Liver (tissue), 3 donors: ENCODE data around the gene ATP2B2.

ENCODE experiments used
- EGR1 ChIP-seq, 2 donors: IDR thresholded peaks; 2 replicates each; pipeline ENCODE4 v1.6.1; 2016 to 2018; ENCODE audit warnings: antibody characterized with exemption in 2 of 2, low read depth in 2 of 2
- FOXA1 ChIP-seq: IDR thresholded peaks from 2 replicates; pipeline ENCODE4 v1.6.1; 2016; ENCODE audit warnings: antibody characterized with exemption
- GABPA ChIP-seq, 2 donors: IDR thresholded peaks in 1 of 2; conservative IDR thresholded peaks in 1 of 2; 2 replicates each; pipeline ENCODE4 v1.6.1; 2016; ENCODE audit warnings: antibody characterized with exemption in 2 of 2, mild to moderate bottlenecking in 1 of 2, moderate library complexity in 1 of 2
- HNF4A ChIP-seq, 2 donors: conservative IDR thresholded peaks; 2 replicates each; pipeline ENCODE4 v1.6.1; 2016; ENCODE audit warnings: antibody characterized with exemption in 2 of 2, mild to moderate bottlenecking in 2 of 2
- RAD21 ChIP-seq, 2 donors: IDR thresholded peaks; 2 replicates each; pipeline ENCODE4 v1.6.1; 2016; ENCODE audit warnings: antibody characterized with exemption in 2 of 2, mild to moderate bottlenecking in 2 of 2
- YY1 ChIP-seq: IDR thresholded peaks from 2 replicates; pipeline ENCODE4 v1.6.1; 2016; ENCODE audit warnings: antibody characterized with exemption, mild to moderate bottlenecking
- TF ChIP-seq, protein P1 (sequence below): fragments of 150-350 bp; IDR thresholded peaks from 2 replicates; pipeline ENCODE4 v1.5.1; 2017; ENCODE audit warnings: improper control_type of control experiment, low read depth, low read length; ENCODE audit not compliant: missing input control
- TF ChIP-seq, protein P2 (sequence below): IDR thresholded peaks from 2 replicates; pipeline ENCODE4 v1.6.1; 2016; ENCODE audit warnings: antibody characterized with exemption, mild to moderate bottlenecking
- TF ChIP-seq, protein P3 (sequence below): IDR thresholded peaks from 2 replicates; pipeline ENCODE4 v1.6.1; 2016; ENCODE audit warnings: antibody characterized with exemption
- donor health status: healthy.
- donor health status: healthy.

GRCh38 chr3:10304905-10305304 is 200.5 kb downstream of the ATP2B2 start:
- TF ChIP-seq FOXA1 = no peak
- TF ChIP-seq, protein P1, sequence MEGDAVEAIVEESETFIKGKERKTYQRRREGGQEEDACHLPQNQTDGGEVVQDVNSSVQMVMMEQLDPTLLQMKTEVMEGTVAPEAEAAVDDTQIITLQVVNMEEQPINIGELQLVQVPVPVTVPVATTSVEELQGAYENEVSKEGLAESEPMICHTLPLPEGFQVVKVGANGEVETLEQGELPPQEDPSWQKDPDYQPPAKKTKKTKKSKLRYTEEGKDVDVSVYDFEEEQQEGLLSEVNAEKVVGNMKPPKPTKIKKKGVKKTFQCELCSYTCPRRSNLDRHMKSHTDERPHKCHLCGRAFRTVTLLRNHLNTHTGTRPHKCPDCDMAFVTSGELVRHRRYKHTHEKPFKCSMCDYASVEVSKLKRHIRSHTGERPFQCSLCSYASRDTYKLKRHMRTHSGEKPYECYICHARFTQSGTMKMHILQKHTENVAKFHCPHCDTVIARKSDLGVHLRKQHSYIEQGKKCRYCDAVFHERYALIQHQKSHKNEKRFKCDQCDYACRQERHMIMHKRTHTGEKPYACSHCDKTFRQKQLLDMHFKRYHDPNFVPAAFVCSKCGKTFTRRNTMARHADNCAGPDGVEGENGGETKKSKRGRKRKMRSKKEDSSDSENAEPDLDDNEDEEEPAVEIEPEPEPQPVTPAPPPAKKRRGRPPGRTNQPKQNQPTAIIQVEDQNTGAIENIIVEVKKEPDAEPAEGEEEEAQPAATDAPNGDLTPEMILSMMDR = no peak
- TF ChIP-seq GABPA (IDR thresholded peaks at IDR 0.05 in 1 of 2, conservative IDR thresholded peaks at IDR 0.05 in 1 of 2) = no peak
- TF ChIP-seq EGR1 (IDR thresholded peaks at IDR 0.05; ENCODE audit: low read depth in 2 of 2) = no peak
- TF ChIP-seq, protein P2, sequence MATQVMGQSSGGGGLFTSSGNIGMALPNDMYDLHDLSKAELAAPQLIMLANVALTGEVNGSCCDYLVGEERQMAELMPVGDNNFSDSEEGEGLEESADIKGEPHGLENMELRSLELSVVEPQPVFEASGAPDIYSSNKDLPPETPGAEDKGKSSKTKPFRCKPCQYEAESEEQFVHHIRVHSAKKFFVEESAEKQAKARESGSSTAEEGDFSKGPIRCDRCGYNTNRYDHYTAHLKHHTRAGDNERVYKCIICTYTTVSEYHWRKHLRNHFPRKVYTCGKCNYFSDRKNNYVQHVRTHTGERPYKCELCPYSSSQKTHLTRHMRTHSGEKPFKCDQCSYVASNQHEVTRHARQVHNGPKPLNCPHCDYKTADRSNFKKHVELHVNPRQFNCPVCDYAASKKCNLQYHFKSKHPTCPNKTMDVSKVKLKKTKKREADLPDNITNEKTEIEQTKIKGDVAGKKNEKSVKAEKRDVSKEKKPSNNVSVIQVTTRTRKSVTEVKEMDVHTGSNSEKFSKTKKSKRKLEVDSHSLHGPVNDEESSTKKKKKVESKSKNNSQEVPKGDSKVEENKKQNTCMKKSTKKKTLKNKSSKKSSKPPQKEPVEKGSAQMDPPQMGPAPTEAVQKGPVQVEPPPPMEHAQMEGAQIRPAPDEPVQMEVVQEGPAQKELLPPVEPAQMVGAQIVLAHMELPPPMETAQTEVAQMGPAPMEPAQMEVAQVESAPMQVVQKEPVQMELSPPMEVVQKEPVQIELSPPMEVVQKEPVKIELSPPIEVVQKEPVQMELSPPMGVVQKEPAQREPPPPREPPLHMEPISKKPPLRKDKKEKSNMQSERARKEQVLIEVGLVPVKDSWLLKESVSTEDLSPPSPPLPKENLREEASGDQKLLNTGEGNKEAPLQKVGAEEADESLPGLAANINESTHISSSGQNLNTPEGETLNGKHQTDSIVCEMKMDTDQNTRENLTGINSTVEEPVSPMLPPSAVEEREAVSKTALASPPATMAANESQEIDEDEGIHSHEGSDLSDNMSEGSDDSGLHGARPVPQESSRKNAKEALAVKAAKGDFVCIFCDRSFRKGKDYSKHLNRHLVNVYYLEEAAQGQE = no peak
- TF ChIP-seq, protein P3, sequence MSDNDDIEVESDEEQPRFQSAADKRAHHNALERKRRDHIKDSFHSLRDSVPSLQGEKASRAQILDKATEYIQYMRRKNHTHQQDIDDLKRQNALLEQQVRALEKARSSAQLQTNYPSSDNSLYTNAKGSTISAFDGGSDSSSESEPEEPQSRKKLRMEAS = no peak
- TF ChIP-seq RAD21 (IDR thresholded peaks at IDR 0.05) = no peak
- no peak for TF ChIP-seq HNF4A (conservative IDR thresholded peaks at IDR 0.05)
- TF ChIP-seq YY1 = no peak
